ENCODE data around the gene PTGDR2.

Gene PTGDR2

DNA sequence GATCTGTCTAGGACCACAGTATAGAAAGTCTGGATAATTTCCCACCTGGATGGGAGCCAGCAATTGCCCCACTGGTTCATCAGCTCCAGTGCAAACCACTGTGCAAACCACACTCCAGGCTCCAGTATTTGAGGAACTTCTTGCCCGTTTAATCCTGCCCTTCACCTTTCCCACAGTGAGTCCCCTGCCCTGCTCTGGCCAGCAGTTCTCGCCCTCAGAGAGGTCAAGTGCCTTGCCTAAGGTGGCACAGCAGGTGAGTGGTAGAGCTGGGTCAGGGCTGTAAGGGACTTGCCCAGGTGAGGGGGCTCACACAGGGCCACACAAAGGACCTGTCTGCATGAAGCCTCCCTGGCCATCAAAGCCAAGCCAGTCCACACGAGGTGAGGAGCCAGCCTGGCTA lies 46.5 kb downstream of the PTGDR2 start:
- no peak for DNase-seq

DNA sequence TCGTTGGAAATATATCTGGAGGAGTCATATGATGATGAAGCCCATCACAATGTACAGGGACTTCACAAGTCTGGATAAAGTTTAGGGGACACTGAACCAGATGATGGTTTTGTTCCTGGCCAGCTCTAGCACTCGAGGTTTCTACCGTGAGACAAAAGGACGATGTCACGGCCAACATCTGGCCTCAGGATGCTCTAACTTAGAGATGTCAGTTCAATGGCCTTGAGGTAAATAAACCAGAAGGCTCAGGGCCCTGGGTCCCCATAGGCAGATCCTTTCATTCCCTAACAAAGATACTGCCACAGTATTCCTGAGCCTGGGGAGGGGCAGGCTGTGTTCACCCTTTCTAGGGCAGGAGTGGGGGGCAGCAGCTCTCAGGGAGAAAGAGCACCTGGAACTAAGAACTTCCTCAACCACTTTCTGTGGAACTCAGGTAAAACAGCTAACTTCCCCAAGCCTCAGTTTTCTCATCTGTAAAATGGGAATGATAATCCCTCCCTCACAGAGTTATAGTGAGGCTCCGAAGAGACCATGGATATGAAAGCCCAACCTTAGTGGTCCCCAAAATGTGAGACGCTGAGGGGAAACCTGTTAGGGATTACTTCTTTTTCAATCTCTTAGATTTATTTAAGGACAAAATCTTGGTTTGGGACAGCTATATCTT lies 52.3 kb downstream of the PTGDR2 start:
- DNase-seq = no peak

DNA sequence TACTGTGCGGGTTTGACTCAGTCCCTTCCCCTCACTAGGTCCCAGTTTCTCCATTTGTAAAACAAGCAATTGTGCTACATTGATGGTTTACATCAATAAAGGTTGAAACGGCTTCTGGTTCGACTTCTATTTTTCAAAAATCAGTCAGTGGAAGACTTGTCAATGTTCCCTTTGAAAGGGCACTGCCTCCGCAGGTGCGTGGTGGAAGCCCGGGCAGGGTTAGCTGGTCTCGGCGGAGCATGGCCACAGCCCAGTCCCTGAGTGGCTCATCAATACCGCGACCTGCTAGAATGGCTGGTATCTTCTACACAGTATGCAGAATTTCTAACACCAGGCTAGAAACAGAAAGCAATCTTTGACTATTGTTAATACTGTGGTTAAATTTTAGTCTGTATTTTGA lies 54.6 kb downstream of the PTGDR2 start:
- DNase-seq = no peak

All from NCI-H2227 treated with DMSO at 0.1 percent for 48 hours (cell line).